ENCODE data around the gene APOM.
A peak's percentile ranks its signal among the peaks of the same experiment; 100 is the strongest.

APOM gene

GRCh38 chr6:31658983-31659648, 3.4 kb downstream of the APOM start:
- no peak for DNase-seq

DNA sequence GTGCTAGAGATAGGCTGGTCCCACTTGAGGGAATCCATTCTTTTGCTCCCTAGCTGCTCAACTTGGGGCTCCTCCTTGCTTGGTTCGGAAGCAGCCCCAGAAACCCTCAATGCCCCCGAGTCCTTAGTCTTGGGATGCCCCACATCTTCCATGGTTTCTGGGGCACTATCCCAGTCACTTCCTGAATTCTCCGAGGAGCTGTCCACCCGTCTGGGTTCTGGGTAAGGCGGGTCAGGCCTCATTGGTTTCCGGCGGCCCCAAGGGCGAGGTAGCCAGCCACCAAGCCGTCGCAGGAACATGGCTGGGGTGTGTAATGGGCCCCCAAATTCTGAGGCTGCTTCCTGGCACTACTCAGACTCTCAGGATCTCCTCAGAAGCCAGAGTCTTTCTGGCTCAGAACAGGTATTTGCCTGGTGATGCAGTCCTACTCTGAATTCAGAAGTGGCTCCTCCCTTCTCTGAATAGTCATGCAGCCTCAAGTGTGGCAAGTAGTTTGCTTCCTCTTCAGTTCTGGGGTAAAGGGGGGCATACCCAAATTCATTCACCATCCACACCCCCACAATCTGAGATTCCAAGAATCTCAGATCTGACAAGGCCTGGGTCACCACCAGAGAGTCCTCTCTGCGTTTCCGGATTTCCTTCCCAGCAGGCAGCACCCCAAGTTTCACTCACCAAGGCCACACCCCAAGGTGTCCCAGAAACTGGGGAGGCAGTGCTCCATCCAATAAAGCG, 4.1 kb downstream of the APOM start:
- DNase-seq: peak; percentile 74

DNA sequence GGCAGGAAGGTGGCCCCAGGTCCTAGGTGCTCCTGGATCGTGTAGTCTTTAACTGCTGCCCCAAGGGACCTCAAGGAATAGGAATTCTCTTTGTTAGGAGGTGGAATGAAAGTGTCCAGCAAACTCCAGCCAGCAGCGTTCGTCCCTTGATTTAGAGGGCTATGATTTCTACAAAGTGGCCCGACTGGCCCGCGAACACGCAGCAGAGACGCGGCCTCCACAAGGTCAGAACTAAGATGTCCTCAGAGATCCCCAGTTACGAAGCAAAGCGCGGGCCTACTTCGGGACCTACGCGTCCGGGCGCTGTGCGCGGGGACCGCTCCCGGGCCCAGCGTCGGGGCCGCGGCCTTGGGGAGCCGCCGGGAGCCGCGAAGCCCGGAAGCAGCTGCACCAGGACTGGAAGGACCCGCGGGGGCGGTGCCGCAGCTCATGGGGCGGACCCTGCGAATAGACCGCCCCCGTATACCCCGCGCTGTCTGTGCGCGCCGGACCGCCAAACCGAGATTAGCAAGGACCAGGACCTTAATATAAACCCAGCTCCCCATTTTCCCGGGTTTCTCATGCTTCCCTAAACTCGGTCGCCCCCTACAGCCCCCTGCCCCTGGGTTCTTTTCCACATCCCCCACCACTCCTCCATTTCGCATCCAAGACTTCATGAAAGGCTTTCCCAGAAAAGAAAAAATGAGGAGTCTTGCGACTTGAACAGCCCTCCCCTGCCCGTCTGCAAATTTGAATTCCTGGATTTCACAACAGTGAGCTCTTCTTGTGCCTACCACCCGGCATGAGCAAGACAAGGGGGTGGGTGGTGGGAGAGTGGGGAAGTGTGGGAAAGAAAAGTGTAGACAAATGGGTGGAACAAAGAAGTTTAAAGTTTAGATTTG, 4.9 kb downstream of the APOM start, which contains the start of gene C6orf47:
Gene C6orf47 (minus strand): TSS at position 398 of the 881 bp plus-strand sequence. CDS start 831 bp downstream, outside the sequence.
- peak; percentile 91 for DNase-seq

DNA sequence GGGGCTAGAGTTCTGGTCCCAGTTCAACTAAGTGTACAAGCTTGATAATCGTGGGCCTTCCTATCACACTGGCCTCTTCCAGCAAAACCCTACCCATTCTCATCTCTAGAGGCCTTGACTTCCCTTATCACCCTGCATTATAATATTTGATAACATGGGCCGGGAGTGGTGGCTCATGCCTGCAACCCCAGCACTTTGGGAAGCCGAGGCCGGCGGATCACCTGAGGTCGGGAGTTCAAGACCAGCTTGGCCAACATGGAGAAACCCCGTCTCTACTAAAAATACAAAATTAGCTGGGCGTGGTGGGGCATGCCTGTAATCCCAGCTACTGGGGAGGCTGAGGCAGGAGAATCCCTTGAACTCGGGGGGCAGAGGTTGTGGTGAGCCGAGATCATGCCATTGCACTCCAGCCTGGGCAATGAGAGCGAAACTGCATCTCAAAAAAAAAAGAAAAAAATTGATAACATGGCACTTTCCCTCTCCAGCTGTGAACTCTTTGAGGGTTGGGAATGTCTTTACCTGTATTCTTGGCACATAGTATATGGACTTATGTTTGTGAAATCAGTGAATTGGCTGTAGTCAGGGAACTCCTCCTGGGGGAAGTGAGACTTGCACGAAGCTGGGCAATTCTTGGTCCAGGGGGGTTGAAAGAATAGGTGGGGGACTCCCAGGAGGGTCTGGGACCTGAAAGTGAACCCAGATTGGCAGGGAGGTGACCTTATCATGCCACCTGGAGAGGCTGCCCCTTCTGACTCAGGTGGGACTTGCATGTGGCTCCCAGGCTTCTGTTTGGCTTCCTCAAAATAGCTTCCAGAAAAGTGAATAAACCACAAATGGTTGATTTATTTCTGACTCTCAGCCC, 5.8 kb downstream of the APOM start:
- no peak for DNase-seq

- DNase-seq: no peak
These were observed 6.5 kb downstream of the APOM start for GRCh38 chr6:31662124-31662723.

DNA sequence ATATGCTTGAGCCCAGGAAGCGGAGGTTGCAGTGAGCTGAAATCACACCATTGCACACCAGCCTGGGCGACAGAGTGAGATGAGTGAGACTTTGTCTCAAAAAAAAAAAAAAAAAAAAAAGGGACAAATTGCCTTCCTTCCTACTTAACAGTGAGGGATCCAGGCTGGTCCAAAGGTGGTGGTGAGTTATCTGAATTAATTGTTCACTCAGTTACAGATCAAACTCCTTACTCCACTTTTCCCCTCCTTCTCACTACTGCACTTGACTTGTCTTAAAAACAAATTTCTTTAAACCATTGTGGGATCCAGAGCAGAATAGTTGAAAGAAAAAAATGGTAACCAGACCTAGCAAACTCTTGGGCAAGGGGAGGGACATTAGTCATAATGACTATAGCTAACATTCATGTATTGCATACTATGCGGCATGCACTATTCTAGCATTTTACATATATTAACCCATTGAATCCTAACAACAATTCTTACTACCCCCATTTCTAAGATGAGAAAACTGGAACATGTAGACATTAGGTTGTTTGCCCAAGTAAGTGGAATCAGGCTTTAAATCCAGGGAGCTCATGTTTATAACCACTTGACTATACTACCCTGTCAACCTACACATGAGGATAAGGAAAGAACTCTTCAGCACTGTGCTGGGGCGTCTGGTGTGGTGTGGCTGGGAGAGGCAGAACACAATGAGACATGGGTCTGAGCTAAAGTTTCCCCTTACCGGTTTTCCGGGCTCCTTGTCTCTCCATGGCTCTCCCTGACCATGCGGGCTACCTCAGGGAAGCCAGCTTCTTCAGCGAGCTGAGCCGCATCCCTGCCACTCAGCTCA, 7.6 kb downstream of the APOM start:
- DNase-seq: no peak

DNA sequence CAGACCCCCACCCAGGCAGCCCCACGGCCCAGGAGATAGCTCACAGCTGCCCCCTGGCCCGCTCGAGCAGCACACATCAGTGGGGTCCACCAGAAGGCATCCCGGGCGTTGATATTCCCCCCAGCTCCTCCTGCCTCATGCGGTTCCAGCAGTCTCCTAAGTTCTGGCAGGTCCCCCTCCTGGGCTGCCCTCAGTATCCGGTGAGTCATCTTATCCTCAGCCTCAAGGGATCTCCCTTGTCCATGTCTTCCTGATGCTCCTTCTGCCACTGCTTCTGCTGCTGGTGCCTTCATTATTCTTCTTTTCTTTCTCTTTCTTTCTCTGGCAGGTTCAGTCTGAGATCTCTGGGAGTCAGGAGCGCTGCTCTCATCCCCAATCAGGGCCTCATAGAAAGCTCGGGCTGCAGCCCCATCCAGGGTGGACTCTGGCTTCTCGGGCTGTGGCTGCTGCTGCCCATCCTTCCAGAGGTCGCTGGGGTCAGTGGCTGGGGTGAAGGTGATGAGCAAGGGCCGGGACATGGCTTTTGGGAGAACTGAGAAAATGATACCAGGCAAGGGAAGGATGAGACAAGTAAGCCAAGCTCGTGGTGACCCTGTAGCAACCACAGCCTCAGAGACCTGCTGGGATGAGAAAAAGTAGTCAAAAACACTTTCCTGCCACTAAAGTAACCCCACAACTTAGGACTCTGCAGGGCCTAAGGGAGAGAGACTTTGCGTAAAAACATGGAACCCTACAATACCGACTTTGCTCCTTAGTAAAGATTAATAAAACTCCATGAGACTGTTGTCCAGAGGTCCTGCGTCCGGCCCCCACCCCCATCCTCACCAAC, 8.5 kb downstream of the APOM start:
- peak; percentile 68 for DNase-seq

GRCh38 chr6:31664790-31665500, 9.3 kb downstream of the APOM start, which contains the start of gene GPANK1:
Gene GPANK1, minus strand, starts transcription at chr6:31664997. Its CDS starts 519 bp downstream, at chr6:31664478.
- peak; percentile 96 for DNase-seq

DNA sequence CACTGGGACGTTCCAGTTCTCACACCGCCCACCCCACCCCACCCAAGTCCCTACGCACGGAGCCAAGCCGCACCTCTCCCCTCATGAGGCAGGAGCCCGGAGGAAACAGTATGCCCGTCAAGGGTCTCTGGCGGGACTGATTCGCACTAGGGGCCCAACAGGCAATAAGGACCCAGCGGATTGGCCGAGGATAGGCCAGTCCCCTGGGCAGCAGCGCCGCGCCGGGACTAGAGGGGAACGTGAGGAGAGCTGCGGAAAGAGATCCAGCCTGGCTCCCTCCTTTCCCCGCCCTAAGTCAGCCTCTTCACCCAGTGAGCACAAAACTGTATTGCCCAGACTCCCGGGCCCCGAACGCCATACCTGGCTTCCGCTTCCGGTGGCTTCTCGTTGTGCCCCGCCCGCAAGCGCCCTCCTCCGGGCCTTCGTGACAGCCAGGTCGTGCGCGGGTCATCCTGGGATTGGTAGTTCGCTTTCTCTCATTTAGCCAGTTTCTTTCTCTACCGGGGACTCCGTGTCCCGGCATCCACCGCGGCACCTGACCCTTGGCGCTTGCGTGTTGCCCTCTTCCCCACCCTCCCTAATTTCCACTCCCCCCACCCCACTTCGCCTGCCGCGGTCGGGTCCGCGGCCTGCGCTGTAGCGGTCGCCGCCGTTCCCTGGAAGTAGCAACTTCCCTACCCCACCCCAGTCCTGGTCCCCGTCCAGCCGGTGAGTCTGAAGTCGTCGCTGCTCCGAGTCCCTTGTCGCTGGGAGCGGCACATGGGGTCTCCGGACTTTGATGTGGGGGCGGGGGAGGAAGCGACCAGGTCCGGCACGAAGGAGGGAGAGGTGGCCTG, 10.0 kb downstream of the APOM start, which contains the start of gene CSNK2B:
Gene CSNK2B (plus strand): TSS at position 580 of the 836 bp plus-strand sequence. CDS start 752 bp downstream, outside the sequence.
- peak; percentile 100 for DNase-seq

GRCh38 chr6:31666337-31666965, 10.8 kb downstream of the APOM start:
- no peak for DNase-seq

DNA sequence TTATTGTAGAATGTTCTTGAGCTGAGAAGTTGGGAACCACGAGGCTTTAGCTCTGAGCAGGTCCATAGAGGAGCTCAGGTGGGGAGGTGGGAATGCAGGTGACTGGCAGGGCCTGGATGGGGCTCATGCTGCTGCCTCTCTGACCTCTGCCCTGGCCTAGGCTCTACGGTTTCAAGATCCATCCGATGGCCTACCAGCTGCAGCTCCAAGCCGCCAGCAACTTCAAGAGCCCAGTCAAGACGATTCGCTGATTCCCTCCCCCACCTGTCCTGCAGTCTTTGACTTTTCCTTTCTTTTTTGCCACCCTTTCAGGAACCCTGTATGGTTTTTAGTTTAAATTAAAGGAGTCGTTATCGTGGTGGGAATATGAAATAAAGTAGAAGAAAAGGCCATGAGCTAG, 14.0 kb downstream of the APOM start, which contains the start of gene LY6G5B:
Gene LY6G5B (plus strand): TSS at position 301 of the 400 bp plus-strand sequence. CDS start 975 bp downstream, outside the sequence.
- no peak for DNase-seq

DNA sequence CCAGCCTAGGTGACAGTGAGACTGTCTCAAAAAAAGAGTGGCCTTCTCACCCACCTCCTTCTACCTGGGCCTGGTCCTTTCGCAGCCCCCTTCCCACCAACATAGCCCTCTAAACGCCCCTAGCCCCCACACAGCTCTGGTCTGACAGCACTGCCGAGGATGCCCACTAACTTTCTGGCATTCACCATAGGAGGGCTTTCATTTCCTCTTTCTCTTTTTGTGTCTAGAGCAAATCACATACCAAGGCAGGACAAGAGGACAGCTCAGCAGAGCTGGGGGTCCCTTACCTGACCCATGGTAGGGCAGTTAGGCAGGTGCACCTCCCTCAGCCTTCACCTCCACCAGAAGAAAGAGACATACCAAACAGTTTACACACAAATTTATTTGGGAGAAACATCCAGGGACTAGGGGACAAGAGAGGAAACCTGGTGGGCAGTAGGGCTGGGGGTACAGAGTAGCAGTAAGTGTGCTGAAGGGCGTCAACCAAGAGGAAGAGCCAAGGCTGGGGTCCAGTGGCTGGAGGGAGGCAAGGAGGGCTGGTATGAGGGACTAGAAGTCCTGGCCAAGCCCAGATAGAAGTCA, 20.7 kb downstream of the APOM start:
- DNase-seq: no peak

DNA sequence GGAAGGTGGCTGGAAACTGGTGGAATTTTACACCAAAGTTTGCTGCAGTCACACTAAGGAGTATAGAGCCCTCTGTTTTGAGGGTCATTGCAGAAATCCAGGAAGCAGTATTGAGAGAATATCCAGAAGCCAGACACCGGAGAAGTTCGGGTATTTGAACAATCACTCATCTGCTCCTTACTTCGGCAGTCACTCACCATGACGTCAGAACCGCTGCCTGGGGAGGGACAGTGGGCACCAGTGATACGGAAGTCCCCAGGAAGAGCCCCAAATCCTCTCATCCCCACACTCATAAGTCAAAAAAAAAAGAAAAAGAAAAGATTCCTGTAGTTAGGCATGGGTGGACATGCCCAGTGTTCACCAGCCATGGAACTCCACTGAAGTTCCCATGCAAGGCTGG, 21.2 kb downstream of the APOM start:
- DNase-seq: no peak

DNA sequence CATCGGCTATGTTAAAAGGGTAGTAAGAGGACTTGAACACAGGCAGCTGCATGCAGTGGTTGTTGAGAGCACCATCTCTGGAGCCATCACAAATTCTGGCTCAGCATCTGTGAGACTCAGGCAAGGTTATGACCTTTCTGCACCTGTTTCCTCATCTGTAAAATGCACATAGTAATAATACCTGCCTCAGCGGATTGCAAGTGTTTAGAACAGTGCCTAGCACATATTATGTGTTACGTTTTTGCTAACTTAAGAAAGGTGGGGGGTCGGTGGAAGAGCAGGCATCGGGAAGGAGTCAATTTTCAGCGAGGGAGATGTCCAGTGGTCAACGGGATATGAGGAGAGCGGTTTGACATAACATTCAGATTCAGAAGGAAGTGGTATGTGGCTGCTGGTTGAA, 22.3 kb downstream of the APOM start:
- no peak for DNase-seq

GRCh38 chr6:31680226-31681134, 24.8 kb downstream of the APOM start, which contains the start of gene LY6G5C:
Gene LY6G5C, minus strand, starts transcription at chr6:31681067. Its CDS starts 694 bp downstream, at chr6:31680373.
- peak; percentile 87 for DNase-seq
